Embryonic facial prominence (tissue), 1 donor: ENCODE results near the gene SFSWAP.
"Not testable (repeated sequence)": the region's sequence is repeated elsewhere in the genome, so short reads cannot be mapped to it uniquely, and the experiment has no call there.

Experiments
- DNase-seq: peaks from one replicate; pipeline ENCODE4 v3.0.0-alpha.2; 2016; ENCODE audit errors: extremely low spot score

Gene SFSWAP

DNA sequence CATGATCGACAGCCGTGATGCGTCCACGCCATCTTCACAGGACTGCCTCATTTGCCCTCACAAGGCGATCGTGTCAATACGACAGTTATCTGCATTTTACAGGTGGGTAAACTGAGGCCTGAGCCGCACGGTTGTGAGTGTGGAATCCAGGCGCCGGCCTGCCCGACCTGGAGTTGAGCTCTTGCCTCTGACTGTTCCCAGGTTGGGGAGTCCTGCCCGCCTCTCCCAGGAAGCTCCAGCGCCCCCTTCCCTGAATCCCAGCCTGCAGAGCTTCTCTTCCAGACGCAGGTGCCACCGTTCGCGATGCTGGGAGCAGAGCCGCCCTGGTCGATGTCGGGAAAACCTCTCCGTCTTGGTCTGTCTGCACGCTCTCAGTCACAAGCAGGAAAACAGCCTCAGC is 31.1 kb upstream of the SFSWAP start:
- not testable (repeated sequence) for DNase-seq

DNA sequence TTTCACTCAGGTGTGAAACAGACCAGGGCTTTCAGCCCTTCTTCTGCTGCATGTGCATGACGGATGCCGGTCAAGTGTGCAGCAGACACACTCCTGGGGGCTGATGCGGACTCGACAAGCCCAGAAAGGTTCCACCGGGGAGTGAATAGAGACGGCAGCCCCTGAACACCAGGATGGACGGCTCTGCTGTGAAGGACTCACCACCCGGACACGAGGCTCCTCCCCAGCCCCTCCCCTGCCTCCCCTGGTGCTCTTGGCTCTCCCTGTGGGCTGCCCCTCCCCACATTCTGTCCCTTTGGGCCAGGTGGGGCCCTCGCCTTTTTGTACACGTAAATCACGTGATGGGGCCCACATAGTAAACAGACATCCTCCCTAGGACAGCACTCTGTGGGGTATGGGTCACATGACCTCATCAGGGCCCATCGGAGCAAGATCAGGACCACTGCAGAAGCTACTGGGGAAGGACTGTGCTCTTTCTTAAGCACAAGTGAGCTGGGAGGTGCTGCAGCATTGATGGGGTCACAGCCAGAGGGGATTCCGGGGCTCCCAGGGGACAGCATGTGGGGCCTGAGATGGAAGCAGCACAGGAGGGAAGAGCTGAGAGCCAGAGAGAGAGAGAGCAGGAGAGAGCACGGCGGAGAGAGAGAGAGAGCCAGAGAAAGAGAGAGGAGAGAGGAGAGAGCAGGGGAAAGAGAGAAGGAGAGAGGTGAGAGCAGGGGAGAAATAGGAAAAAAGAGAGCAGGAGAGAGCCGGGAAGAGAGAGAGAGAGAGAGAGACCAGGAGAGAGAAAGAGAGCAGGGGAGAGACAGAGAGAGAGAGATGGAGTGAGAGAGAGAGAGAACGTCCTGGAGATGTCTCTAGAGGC is 30.3 kb upstream of the SFSWAP start:
- not testable (repeated sequence) for DNase-seq

DNA sequence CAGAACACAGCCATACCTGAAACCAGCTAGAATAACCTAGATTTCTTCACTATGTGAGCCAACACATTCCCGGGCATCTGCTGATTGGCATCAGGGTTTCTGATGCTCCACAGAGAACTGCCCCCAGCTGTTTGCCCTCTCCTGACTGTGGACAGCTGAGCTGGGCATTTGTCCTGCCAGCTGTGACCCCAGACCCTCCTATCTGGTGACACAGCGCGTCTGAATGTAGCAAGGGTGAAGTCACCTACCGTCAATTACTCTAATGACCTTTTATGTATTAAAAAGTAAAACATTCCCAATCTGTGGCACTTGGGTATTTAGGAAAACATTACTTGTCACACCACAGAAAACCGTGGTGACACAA is 29.7 kb upstream of the SFSWAP start:
- no peak for DNase-seq

DNA sequence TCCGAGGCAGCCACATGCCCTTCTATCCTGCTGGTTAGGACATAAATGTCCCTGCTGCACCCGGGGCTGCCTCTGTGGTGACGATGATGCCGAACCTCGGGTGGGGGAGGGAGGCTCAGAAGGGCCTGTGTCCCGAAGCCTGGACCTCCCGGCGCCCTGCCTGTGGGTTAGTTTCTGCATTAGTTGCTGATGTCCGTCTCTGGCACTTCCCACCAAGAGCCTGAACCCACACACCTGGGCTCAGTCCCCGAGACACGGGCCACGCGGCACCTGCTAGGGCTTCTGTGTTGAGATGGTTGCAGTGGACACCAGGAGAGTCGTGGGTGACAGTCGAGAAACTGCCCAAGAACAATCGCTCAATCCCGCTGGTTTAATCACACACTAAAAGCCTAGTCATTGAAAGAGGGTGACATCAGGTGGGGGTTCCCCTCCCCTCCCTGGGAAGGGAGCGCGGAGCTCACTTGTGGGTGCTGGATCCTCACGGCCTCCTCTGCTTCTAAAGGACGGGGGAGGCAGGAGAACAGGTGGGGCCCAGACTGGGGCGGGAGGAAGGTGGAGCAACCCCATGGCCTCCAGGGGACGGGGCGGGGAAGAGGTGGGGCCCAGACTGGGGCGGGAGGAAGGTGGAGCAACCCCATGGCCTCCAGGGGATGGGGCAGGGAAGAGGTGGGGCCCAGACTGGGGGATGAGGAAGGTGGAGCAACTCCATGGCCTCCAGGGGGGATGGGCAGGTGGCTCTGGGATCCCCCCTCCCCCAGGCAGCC is 29.0 kb upstream of the SFSWAP start:
- DNase-seq: not testable (repeated sequence)

DNA sequence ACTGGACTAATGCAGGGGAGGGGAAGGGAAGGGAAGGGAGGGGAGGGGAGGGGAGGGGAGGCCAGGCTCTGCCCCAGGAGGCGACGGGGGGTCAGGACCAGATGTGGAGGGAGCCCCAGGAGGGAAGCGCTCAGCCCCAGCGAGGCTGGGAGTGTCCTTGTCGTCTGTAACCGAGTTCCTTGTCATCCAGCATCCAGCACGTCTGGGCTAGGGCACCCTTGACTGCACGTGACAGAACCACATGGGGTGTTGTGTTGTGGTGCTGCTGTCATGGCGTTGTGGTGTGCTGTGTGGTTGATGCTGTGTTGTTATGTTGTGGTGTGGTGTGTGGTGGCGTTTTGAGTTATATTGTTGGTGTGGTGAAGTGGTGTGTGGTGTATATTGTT is 28.4 kb upstream of the SFSWAP start:
- no peak for DNase-seq

DNA sequence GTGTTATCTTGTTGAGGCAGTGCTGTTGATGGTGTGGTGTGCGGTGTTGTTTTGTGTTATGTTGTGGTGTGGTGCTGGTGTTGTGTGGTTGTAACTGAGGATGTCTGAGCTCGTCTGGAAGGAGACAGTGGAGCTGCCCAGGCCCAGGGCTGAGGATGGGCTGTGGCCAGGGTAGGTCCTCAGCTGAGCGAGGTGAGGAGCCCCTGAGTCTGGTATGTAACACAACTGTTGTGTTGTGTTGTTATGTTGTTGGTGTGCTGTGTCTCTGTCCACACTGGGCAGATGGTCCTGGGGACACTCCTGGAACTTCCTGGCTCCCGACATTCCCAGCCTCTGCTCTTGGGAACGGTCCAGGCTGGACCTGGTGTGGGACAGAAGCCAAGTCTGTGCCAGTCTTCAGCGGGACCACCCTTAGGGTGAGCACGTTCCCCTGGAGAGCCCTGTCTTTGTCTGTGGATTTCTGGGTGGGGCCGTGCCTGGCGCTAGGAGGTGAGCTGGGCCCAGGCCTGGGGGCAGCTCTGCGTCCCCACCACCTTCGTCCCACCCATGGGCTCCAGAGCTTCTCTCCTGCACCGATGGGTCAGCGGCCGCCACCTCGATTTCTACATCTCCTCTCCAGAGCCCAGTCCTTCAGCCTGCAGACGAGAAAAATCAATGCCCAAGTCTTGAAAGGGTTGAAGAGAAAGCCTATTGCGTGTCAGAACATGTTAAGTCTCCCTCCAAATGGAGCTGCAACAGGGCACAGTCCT is 27.4 kb upstream of the SFSWAP start:
- DNase-seq: no peak

DNA sequence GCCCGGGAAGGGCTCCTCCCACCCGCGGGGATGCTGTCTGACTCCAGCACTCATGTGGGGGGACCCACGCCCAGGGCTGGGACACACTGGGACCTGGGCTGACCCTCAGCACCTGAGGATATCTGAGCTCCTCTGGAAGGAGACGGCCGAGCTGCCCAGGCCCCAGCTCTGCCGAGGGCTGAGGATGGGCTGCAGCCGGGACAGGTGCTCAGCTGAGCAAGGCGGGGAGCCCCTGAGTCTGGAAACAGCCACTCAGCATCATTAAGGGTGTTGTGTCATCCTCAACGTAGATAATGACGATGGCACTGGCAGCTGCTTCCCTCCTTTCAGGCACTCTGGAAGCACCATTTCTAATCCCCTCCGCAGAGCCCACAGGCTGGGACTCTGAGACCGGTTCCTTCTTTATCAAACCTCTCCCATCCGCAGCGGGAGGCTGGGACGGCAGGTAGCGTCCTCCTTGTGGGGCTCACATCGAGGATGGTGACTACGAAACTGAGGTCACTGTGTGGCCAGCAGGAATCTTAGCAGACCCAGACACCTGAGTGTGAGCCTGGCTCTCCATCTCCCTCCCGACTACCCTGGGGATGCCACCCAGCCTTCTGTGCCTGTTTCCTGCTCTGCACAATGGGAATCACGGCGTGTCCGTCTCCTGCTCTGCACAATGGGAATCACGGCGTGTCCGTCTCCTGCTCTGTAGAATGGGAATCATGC is 26.7 kb upstream of the SFSWAP start:
- DNase-seq: no peak

DNA sequence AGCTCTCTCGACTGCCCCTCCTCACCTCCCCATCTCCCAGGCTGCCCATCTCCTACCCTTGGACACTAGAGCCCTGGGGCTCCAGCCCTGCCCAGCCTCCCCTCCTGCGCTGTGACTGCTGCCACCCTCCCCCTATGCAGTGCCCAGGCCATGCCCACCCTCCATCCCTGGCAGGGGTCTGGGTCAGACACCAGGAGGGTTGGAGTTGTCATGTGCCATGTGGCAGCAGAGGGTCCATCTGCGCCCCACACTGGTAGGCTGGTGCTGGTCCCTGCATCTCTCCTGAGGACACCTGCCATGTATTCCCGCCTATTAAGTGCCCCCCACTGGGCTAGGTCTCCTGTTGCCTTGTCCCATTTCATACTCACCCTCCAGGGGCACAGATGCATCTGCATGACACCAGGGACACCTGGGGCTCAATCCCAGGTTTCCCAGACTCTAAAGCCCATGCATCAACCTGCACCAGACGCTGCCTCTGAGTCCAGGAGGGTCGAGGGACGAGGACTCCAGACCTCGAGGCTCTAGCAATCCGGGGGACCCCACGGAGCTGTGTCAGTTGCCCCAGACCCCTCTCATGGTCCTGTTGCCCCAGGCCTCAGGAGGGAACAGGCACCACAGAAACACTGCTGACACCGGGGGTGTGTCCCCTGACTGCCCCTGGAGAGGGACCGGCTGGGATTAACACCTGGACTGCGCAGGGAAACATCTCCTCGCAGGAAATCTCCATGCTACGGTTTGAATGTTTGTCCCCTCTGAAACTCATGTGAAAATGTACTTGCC is 23.4 kb upstream of the SFSWAP start:
- DNase-seq: no peak

DNA sequence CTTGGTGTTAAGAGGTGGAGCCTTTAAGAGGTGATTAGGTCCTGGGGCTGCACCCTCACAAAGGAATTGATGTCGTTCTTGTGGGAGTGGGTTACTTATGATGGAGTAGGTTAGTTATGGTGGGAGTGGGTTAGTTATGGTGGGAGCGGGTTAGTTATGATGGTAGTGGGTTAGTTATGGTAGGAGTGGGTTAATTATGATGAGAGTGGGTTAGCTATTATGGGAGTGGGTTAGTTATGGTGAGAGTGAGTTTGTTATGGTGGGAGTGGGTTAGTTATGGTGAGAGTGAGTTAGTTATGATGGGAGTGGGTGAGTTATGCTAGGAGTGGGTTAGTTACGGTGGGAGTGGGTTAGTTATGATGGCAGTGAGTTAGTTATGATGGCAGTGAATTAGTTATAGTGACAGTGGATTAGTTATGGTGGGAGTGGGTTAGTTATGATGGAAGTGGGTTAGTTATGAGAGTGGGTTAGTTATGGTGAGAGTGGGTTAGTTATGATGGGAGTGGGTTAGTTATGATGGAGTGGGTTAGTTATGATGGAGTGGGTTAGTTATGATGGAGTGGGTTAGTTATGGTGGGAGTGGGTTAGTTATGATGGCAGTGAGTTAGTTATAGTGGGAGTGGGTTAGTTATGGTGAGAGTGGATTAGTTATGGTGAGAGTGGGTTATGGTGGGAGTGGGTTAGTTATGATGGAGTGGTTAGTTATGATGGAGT is 22.6 kb upstream of the SFSWAP start:
- no peak for DNase-seq

DNA sequence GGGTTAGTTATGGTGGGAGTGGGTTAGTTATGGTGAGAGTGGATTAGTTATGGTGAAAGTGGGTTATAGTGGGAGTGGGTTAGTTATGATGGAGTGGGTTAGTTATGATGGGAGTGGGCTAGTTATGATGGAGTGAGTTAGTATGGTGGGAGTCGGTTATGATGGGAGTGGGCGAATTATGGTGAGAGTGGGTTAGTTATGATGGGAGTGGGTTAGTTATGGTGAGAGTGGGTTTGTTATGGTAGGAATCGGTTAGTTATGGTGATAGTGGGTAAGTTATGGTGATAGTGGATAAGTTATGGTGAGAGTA is 22.1 kb upstream of the SFSWAP start:
- no peak for DNase-seq

DNA sequence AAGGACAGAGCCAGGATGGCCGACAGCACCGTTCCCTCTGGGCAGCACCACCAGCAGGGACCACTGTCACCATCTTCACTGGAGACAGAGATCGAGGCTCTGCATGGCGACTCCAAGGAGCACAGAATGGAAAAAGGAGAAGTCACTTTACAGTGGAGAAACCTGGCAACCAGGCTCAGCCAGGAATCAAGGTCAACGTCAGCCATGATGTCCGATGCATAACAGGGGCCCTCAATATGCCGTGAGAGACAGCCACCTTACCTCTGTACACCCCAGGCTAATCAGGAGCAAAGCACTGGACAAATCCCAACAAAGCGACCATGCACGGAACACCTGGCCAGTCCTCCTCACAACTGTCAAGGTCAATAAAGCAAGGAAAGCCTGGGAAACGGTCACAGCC is 20.6 kb upstream of the SFSWAP start:
- DNase-seq: no peak

DNA sequence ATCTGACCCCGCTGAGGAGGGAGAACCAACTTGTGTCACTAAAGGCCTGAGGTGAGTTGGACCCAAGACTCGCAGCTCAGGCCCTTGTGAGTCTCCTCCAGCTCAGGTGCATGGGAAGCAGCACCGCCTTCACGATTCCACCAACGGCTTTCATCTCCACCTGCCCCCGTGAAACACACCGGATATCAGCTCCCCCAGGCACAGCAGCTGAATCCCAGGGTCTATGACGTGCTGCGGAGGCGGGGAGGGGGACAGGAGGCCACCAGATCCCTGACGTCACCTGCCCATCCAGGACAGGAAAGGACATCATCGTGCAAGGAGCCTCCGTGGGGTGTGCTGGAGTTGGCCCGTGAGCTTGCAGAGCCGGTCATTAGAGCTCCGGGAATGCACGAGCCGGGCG is 18.5 kb upstream of the SFSWAP start:
- DNase-seq: no peak

DNA sequence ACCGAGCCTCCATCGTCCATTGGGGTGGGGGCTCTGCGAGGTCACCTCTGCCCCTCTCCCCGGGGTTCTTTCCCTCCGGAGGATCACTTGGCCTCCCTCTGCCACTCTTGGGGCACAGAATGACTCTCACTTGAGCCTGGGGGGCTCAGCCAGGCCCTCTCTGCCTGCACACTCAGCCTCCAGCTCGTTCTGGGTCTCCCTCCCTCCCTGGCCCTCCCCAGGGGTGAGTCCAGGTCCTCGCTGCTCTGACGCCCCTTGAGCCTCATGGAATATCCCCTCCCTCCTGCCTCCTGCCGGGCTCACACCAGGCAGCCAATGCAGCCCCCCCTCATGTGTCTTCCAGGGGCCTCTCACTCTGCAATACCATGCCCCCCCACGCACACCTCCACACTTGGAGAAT is 17.7 kb upstream of the SFSWAP start:
- no peak for DNase-seq

DNA sequence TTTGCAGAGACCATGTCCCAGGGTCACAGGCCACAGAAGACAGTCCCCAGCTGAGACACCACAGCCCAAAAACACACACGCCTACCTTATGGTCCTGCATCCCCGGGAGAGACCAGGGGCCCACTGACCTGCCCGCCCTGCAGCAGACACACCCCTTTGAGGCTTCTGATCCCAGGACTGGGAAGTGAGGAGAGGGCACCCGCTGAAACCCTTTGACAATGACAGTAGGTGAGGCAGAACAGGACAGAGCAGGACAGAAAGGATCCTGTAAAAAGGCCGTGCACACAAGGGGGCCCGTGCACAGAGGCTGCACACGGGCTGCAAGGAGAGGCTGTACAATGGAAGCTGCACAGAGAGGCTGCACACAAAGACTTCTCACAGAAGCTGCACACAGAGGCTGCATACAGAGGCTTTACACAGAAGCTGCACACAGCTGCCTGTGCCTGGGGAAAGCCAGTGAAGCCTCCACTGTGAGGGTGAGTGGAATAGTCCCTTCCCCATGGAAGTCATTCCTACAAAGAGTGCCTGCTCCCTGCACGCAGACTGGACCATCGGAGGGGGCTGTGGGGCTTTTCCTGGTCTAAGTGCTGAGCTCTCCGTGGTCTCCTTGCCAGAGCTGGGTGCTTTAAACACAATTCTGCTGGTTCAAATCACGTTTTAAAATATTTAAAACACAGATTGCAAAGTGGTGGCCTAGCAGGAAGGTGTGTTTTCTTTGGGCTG is 16.6 kb upstream of the SFSWAP start:
- DNase-seq: no peak

DNA sequence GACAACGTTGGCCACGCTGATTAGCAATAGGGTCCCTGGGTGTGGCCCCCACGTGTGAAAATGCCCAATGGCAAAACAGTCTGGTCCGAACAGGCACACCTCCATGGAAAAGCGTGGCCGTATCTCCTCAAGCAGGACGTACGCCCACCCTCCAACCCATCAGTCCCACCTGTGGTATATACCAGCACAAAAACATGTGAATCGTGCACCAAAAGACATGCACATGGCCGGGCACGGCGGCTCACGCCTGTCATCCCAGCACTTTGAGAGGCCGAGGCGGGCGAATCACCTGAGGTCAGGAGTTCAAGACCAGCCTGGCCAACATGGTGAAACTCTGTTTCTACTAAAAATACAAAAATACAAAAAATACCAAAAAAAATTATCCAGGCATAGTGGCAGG is 14.9 kb upstream of the SFSWAP start:
- no peak for DNase-seq

DNA sequence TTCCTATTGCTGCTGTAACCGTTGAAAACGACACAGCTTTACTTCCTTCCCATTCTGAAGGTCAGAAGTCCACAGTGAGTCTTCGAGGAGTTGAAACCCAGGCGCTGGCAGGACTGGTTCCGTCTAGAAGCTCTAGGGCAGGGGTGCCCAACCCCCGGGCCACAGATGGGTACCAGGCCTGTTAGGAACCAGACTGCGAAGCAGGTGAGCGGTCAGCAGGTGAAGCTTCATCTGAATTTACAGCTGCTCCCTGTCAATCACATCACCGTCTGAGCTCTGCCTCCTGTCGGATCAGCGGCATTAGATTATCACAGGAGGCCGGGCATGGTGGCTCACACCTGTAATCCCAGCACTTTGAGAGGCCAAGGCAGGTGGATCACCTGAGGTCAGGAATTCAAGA is 12.6 kb upstream of the SFSWAP start:
- no peak for DNase-seq

DNA sequence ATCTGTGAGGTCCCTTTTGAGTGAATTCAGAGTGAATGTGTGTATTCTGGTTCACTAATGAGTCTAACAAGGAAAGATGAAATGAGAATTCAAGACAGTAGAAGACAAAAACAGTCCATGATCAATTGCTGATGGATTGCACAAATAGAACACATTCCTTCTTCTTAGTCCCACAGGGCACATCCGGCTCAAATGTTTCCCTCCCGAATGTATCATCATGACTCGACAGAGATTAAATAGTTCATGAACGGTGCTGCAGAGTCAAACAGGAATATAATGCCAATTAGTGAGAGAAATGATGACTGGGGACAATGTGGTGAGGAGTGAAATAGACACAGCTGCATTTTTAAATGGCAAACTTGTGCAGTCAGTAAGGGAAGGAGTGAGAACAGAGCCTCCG is 11.5 kb upstream of the SFSWAP start:
- no peak for DNase-seq

DNA sequence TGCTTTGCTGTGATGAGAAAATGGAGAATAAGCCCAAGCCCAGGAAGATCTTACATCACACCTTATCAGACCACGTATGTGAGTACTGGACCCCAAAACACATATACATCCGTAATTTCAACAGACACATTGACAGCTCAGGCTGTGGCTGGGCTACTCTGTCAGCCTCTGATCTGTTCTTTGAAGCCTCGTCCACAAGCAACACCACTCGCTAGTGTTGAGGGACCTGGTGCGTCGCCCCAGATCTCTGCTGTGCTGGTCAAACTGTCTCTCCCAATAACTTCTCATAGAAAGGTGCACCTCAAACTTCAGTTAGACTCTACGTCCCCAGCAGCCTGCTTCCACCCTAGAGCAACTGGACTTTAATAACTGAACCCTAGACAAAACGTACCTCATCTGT is 10.6 kb upstream of the SFSWAP start:
- DNase-seq: no peak

DNA sequence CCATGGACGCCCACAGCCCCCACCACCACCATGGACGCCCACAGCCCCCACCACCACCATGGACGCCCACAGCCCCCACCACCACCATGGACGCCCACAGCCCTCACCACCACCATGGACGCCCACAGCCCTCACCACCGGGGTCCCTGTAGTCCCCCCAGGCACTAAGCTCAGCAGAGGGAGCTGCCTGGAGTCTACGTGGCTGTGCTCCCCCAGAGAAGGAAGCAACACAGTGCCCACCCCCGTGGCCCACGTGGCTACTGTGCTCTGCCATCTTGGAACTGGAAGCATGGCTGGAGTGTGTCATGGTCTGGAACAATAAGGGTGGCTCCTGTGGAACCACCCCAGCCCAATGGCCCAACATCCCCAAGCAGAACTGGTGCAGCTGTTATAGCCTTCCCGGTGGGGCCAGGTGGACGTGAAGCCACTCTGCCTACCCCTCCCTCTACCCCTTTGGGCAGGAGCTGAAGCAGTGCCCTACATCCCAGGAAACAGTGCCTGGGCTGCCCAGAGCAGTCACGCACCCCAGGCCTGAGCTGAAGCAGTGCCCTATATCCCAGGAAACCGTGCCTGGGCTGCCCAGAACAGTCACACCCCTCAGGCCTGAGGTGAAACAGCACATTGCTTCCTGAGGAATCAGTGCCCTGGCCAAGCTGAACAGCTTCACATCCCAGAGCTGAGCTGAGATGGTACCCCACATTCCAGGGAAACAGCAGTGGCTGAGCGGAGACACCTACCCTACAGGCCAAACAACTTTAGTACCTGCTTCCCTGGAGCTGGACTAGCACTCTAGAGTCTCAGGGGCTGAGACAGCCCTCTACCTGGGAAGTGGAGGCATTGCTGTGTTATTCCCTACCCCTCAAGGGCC is 9.0 kb upstream of the SFSWAP start:
- no peak for DNase-seq
